ENCODE measurements around the gene STK36.

The STK36 gene

DNA sequence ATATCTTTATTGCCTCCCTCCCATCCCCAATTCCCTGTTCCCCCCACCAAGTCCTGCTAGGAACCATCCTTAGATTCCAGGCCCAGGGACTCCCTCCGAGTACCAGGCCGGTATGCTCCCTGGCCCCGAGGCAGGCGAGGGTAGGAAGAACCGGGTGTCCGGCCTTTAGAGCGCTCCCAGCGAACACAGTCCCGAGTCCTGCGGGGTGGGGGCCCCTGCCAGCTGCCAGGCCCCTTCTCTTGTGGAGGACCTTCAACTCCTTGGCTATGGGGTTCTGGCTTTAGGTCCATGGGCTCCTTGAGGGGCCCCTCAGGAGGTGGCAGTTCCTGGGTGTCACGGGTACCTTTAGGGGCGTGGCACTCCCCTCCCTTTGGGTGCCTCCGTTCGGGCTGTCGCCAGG, 8.0 kb upstream of the STK36 start:
- DNase-seq (ENCODE audit: low read depth) = no peak

DNA sequence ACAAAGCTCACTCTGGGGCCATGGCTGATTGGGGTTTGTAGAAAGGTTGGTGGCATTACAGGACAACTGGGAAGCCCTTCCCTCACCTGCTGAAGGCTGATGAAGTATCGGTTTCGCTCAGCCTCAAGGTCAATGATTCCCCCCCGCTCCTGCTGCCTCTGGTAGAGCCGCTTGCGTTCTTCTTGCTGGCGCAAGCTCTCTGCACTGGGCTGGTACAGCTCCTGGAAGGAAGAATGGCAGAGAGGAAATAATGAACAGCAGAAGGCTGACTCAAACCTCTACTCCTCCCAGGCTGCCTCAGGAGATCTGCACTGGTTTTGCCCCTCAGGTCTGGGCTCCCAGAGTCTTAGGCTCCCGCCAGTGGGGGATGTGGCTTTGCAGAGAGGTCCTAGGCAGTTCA, 7.2 kb upstream of the STK36 start:
- DNase-seq (ENCODE audit: low read depth) = no peak

DNA sequence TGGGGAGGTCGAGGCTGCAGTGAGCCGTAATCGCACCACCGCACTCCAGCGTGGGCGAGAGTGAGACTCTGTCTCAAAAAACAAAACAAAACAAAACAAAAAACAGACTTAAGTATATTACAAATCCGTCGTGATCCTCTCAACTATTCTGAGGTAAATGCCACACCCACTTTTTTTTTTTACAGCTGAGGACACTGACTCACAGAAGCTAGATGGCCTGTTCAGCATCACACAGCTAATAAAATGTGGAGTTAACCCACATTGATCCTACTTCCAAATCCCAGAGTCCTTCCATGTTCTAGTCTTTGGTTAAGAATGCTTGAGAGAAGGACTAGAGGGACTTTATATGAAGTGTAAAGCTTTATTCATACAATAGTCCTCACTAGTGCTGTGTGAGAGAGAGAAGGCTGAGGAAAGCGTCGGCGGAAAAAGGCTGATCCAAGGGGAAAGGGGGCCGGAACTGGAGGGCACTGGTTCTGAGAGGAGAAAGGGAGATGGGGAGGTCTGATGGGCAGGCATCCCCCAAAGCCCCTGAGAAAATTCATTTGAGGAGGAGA, 711 bp upstream of the STK36 start:
- peak; percentile 40 for DNase-seq (ENCODE audit: low read depth)

DNA sequence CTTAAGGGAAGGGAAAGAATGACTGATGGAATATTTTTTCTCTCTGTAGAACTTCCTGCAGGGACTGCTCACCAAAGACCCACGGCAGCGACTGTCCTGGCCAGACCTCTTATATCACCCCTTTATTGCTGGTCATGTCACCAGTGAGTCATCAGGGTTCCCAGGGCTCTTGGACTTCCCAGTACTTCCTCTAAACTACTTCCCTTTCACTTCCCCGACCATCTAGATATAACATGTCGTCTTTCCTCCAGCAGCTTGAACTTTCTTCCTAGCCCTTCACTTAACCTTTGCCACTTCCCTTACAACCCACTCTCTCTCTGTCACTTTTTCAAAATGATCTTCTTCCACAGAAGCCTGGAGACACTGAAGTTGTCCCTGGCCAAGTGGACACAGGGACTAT, 7.2 kb downstream of the STK36 start:
- peak; percentile 40 for DNase-seq (ENCODE audit: low read depth)

DNA sequence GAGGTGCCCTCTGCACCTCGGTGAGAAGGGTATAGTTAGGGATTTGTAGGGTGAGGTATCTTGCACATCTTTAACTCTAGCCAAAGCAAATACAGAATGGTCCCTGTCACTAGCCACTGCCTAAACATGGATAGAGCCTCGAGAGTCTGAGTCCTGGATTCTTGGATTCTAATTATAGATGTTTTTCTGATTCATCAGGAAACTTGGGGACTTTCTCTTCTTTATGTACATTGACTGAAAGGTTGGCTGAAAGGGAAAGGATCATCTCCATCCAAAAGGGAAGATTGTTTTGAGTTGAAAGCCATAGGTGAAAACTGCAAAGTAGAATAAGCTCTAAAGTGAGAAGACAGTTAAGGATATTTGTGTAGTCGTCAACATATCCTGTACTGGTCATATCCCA, 8.2 kb downstream of the STK36 start:
- DNase-seq (ENCODE audit: low read depth) = no peak

DNA sequence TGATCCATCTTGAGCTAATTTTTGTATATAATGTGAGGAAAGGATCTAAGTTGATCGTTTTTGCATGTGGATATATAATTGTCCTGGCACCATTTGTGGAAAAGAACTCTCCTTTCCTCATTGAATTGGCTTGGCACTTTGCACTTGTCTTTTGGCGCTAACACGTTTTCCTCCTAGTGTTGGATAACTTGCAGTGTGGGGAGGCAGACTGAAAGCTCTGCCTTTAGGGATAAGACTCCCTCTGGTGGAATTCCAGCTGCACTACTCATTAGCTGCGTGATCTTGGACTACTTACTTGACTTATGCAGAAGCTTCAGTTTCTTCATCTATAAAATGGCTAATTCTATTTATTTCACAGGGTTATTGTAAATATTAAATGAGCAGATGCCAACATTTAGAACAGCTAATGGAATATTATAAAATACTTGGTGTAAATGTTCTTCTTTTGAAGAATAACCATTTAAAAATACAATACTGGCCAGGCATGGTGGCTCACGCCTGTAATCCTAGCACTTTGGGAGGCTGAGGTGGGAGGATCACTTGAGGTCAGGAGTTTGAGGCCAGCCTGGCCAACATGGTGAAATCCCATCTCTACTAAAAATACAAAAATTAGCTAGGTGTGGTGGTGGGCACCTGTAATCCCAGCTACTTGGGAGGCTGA, 15.6 kb downstream of the STK36 start:
- DNase-seq (ENCODE audit: low read depth) = peak; percentile 81

DNA sequence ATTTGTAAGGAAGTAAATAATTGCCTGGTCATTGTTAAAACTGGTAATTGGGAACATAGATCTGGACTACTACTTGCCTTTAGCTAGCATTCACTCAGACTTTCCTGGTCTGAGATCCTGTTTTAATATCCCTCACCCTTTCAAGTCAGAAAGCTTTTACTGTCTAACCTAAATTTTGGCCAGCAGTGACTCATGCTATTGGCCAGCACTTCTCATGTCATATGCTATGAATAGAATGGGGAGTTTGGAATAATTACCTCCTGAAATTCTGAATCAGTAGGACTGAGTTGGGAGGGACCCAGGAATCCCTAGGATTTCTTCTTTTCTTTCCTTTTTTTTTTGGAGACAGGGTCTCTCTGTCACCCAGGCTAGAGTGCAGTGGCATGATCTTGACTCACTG, 19.3 kb downstream of the STK36 start:
- peak; percentile 78 for DNase-seq (ENCODE audit: low read depth)

DNA sequence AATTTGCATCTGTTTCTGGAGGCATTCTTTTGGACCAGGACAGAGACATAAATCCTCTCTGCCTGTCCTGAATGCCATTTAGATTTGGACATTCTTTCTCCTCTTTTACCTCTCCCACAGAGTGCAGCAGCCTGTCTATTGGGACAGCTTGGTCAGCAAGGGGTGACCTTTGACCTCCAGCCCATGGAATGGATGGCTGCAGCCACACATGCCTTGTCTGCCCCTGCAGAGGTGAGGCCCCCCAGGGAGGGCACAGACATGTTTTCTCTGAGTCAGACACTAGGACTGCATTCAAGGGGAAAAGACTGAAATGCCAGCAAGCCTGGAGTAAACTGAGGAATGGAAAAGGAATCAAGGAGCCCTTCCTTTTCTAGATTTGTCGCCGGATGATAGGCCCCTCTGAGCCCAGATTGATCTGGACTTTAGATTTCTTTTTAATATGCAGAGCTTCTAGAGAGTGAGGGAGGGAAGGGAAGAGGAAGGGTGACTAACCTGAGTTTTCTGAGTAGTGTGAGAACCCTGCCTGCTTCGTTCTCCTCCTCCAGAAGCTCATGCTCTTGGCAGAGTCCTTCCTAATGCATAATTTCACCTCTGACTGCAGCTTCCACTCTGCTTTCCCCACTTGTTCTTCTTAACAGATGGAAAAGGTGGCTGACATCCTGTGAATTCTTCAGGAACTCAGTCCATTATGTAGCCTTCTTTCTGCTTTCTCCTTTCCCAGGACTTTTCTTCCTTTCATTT, 22.7 kb downstream of the STK36 start:
- DNase-seq (ENCODE audit: low read depth) = peak; percentile 51

DNA sequence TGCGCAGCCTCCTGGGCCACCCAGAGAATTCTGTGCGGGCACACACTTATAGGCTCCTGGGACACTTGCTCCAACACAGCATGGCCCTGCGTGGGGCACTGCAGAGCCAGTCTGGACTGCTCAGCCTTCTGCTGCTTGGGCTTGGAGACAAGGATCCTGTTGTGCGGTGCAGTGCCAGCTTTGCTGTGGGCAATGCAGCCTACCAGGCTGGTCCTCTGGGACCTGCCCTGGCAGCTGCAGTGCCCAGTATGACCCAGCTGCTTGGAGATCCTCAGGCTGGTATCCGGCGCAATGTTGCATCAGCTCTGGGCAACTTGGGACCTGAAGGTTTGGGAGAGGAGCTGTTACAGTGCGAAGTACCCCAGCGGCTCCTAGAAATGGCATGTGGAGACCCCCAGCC, 27.0 kb downstream of the STK36 start:
- DNase-seq (ENCODE audit: low read depth) = no peak

DNA sequence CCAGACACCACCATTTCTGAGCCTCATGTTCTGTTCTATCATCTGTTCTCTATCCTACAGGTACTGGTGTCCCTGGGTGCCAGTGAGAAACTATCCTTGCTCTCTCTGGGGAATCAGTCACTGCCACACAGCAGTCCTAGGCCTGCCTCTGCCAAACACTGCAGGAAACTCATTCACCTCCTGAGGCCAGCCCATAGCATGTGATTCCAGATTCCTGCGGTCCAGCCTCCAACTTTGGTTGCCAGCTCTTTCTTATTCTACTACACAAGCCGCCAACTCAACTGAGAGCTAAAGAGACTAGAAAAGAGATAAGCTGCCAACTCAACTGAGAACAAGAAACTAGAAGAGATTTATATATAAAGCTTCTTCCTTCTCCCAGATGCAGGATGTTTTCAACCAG, 29.9 kb downstream of the STK36 start:
- DNase-seq (ENCODE audit: low read depth) = peak; percentile 23

DNA sequence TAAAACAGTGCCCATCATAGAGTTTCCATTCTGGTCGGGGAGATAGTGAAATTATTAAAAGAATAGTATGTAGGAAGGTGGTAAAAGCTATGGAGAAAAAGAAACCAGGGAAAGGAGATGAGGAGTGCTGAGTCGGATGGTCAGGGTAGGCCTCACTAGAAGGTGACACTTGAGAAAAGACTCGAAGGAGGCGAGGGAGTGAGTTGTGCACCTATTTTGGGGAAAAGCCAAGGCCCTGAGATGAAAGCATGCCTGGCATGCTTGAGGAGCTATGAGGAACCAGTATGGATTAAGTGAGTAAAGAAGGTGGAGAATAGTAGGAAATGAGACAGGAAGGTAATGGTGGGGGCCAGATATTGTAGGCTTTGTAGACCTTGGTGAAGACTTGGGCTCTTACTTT, 31.5 kb downstream of the STK36 start:
- no peak for DNase-seq (ENCODE audit: low read depth)

DNA sequence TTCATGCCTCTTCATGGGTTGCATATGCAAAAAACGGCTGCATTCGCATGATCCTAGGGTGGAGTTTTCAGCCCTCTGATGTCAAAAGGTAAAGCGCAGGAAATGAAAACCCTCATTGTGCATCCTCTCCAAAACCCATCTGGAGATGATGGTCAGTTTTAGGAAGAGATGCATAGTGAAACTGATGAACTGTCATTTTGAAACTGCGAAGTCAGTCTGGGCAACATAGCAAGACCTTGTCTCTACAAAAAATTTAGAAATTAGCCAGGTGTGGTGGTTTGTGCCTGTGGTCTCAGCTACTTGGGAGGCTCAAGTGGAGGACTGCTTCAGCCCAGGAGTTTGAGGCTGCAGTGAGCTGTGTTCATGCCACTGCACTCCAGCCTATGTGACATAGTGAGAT, 36.2 kb downstream of the STK36 start:
- no peak for DNase-seq (ENCODE audit: low read depth)

DNA sequence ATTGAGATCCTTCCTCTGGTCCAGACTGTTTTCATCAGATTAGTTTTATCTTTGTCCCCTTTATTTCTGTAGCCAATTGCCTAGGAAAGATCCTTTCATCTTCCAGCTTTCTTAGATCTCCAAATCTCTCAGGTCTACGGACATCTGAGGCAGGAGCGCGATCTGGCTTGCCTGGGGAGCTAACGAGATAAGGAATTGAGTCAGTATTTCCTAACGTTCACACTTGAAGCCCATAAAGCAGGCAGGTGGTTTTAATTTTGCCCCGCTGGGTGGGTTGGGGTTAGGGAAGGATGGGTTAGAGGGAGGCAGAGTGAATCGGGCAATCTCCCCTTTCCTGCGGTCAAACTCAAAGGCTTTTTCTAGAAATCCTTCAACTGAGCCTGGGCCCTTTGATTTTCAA, 38.0 kb downstream of the STK36 start:
- DNase-seq (ENCODE audit: low read depth) = no peak

DNA sequence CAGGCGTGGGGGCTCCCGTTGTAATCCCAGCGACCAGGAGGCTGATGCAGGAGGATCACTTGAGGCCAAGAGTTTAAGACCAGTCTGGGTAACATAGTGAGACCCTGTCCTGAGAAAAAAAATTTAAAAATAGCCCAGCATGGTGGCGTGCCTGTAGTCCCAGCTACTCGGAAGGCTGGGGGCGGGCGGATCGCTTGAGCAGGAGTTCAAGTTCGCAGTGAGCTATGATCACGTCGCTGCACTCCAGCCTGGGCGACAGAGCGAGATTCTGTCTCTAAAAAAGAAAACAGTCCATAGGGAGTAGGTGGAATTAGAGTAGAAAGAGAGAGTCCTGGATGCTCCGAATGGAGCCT, 38.4 kb downstream of the STK36 start:
- DNase-seq (ENCODE audit: low read depth) = no peak

DNA sequence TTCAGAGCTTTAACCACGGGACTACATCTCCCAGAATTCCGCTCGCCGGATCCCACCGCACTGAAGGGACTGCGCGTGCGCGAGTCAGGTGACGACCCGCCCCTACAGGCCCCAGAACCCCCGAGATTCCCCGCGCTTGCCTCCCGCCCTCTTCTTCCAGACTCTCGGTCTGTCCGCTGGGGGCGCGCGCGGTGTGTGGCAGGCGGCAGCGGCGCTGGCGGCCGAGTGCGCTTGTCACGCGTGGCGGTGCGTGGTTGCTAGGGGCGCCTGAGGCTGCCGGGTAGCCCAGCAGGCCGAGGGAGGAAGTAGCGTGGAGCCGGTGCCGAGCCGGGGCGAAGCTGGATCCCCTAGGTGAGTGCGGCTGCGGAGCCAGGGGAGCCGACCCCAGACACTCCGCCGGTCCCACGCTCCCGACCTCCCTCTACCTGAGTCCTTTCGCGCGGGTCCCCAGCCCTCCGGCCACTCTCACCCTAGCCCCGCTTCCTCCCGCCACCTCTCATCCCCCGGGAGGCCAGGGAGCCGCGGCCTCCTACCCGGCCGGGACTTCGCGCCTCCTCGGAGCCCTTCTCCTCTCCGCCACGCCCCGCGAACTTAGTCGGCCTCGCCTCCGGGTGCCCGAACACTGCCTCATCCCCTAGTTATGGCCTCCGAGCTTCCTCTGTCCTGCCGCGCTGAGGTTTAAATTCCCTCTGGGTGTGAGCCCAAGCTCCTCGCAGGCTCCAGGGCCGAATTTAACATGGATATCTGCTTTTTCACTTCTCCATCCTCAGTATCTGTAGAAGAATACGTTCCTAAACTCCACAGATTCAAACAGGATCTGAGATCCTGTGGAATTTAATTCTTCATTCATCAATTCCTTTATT, 39.0 kb downstream of the STK36 start, which contains the start of gene TTLL4:
TTLL4 (plus strand) TSS at position 149 of the 863 bp plus-strand sequence. CDS start 26,842 bp downstream, outside the sequence.
- DNase-seq (ENCODE audit: low read depth) = peak; percentile 97

DNA sequence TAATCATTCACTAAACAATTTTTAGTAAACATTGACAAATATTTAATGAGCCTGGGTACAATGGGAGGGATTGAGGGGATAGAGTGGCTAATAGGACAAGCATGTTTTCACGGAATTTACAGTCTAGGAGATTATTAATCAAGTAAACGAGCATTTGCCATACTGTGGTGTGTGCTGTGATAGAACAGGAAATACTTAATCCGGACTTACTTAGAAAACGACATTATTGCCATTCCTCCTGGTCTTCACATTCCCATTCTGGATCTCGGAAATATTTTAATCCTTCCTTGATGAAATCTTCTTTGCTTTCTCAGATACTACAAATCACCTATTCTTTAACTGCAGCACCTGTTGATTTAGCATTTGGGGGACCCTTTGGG, 39.7 kb downstream of the STK36 start:
- peak; percentile 61 for DNase-seq (ENCODE audit: low read depth)

DNA sequence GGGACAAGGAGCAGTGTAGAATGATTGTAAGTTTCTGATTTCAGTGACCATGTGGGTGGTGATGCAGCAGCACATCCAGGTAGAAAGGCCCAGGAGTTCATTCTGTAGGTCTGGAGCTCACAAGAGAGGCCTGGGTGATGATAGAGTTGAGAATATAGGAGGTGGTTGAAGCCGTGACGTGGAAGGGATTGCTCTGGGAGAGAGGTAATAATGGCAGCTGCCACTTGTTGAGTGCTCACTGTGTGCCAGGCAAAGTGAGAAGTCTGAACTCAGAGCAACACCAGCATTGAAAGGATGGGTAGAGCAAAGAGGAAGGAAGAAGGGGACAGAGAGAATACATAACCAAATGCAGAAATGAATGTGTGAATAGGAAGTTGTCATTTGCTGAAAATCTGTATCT, 42.0 kb downstream of the STK36 start:
- DNase-seq (ENCODE audit: low read depth) = no peak

DNA sequence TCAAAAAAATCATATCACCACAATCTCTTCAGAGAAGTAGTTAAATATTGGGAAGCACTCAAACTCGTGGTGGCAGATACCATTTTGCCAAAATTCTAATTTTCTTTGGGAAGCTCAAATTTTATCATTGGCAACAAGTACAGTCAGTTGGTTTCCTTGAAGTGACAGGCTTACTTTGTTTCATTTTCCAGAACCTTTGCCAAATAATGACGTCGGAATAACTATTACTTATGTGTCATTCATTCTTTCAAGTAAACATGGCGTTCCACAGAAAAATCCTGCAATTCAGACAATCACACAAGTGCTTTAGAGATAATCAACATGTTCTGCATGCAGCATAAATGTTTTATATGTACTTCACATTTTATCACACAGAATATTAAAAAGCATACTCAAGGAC, 44.2 kb downstream of the STK36 start:
- peak; percentile 27 for DNase-seq (ENCODE audit: low read depth)

DNA sequence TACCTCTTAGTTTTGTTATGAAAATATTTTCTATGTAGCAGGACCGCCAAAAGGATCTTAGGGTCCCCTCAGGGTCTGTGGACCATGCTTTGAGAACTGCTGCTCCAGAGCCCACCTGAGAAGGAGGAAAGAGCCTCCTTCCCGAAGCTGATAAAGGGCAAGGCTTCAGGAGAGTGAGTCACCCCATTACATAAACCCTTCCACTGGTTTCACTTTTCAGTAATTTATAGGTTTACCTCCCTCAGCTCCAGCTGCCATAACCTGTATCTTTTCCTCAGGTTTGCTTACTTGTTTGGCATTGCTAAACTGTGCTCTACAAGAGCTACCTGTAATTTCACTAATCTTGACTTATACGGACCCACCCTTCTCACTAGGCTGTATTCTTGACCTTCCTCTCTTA, 45.4 kb downstream of the STK36 start:
- peak; percentile 26 for DNase-seq (ENCODE audit: low read depth)

DNA sequence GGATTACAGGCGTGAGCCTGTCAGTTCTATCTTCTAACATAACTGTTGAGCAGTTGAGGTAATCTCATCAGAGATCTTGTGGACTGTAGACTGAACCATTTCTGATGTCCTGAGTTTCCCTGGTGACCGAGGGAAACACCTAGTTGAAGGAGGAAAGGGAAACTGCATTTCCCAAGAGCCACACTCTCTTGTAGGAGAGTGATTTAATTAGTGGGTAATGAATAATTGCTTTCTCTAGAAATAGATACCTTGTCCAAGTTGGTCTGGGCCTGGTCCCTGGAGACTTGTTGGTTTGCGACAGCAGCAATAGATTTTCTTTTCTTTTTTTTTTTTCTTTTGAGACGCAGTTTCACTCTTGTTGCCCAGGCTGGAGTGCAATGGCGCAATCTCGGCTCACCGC, 46.2 kb downstream of the STK36 start:
- no peak for DNase-seq (ENCODE audit: low read depth)

DNA sequence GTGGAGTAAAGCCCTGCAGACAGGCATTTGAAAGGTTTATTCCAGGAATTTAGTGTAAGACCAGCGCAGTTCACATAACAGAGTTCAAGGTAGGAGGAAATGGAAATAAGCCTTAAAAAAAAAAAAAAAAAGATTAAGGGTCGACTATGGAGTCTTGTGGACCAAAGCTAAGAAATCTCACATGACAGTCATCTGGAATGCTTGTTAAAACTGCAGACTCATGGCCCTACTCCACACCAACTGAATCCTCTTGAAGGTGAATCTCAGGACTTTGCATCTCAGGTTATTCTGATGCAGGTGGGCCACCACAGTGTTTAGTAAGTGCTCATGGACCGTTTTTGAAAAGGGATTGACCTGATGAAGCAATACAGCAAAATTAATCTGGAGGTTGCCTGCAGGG, 47.6 kb downstream of the STK36 start:
- no peak for DNase-seq (ENCODE audit: low read depth)
